Lower lobe of right lung (tissue), 2 donors: ENCODE measurements around the gene SAMD1. TPM values are rescaled to one million over a fixed set of nuclear protein-coding genes. Genes with fewer than 3 reads are reported as not detected.
A peak's percentile ranks its signal among the peaks of the same experiment; 100 is the strongest.

Source experiments
- ATAC-seq, 2 donors: fragments of 200-7000 bp; cut with Tn5 transposase; one replicate each; pipeline ENCODE4 v1.9.1; 2020 to 2022; ENCODE audit warnings: mild to moderate bottlenecking in 2 of 2, moderate library complexity in 2 of 2
- DNase-seq: peaks from one replicate; pipeline ENCODE4 v3.0.0-alpha.2; 2020
- H3K27ac ChIP-seq: fragments of 200-600 bp; one replicate; pipeline ENCODE4 v1.8.0; 2022
- H3K27me3 ChIP-seq: fragments of 200-600 bp; one replicate; pipeline ENCODE4 v1.8.0; 2022; ENCODE audit warnings: low read depth
- H3K36me3 ChIP-seq: fragments of 200-600 bp; one replicate; pipeline ENCODE4 v1.8.0; 2022; ENCODE audit warnings: mild to moderate bottlenecking
- H3K4me1 ChIP-seq: fragments of 200-600 bp; one replicate; pipeline ENCODE4 v1.8.0; 2022
- H3K4me3 ChIP-seq: fragments of 200-600 bp; one replicate; pipeline ENCODE4 v1.8.0; 2022; ENCODE audit warnings: mild to moderate bottlenecking
- H3K9me3 ChIP-seq: fragments of 200-600 bp; one replicate; pipeline ENCODE4 v1.8.0; 2022
- CTCF ChIP-seq: fragments of 200-600 bp; IDR thresholded peaks from one replicate; pipeline ENCODE4 v1.8.0; 2022; ENCODE audit warnings: antibody characterized with exemption, mild to moderate bottlenecking
- intact Hi-C: fragments of 100-400 bp; cut with DNase I; formaldehyde crosslinking; loops from one replicate; pipeline ENCODE4 v1.11.0; 2022
- total RNA-seq: library from RNA; stranded (reverse); fragmentation: NEBNext Ultra II Directional; extraction: Animal tissue kit (Norgen Biotek cat#: 25700); gene quantifications from one replicate; pipeline ENCODE4 v1.2.1, GENCODE V29; 2021
- donor health status: DM: no; HTN: yes; CAD: no; lungs with severe emphysema.

The SAMD1 gene
- total RNA-seq, 1 donor from 2014 or later, result 51.4 TPM

- ATAC-seq, result no peak
- no peaks in the 10 kb centered on the region for H3K27me3 ChIP-seq
- peaks cover 20% of the 10 kb centered on the region for H3K36me3 ChIP-seq
- DNase-seq, result no peak
- H3K4me1 ChIP-seq, result peaks cover 16% of the 10 kb centered on the region
- peaks cover 4% of the 10 kb centered on the region for H3K9me3 ChIP-seq
- peak overlapping the region; percentile 88 for H3K4me3 ChIP-seq
- TF ChIP-seq CTCF, result no peak
- H3K27ac ChIP-seq, result peak overlapping the region; percentile 91
- intact Hi-C loops, result no loop called here
Measured at GRCh38 chr19:14091813-14092462, 1.4 kb upstream of the SAMD1 start.

- peaks cover 13% of the 10 kb centered on the region for H3K36me3 ChIP-seq
- H3K4me1 ChIP-seq, result peaks cover 16% of the 10 kb centered on the region
- ATAC-seq (peak; percentile 92 to 93), DNase-seq (peak; percentile 60)
- H3K27me3 ChIP-seq, result no peaks in the 10 kb centered on the region
- H3K4me3 ChIP-seq, result peak overlapping the region; percentile 88
- intact Hi-C loops, result no loop called here
- peaks cover 4% of the 10 kb centered on the region for H3K9me3 ChIP-seq
- H3K27ac ChIP-seq, result peak overlapping the region; percentile 91
- TF ChIP-seq CTCF, result peak; percentile 15
Measured at GRCh38 chr19:14091081-14091812, 696 bp upstream of the SAMD1 start.

GRCh38 chr19:14089662-14090508 lies 666 bp downstream of the SAMD1 start:
- intact Hi-C loops, result no loop called here
- Histone ChIP-seq H3K27me3 (no peaks in the 10 kb centered on the region), H3K27ac (peak overlapping the region; percentile 65), H3K36me3 (peaks cover 13% of the 10 kb centered on the region), H3K9me3 (peaks cover 4% of the 10 kb centered on the region), H3K4me3 (peak overlapping the region; percentile 88), H3K4me1 (peaks cover 16% of the 10 kb centered on the region)
- ATAC-seq, result peak; percentile 5 to 19
- no peak for TF ChIP-seq CTCF
- peak; percentile 76 for DNase-seq

GRCh38 chr19:14089412-14089661 lies 1.2 kb downstream of the SAMD1 start:
- H3K9me3 ChIP-seq, result peaks cover 4% of the 10 kb centered on the region
- peaks cover 13% of the 10 kb centered on the region for H3K36me3 ChIP-seq
- no peaks in the 10 kb centered on the region for H3K27me3 ChIP-seq
- intact Hi-C loops, result no loop called here
- DNase-seq (no peak), ATAC-seq (no peak)
- peak; percentile 10 for TF ChIP-seq CTCF
- H3K4me1 ChIP-seq, result peaks cover 16% of the 10 kb centered on the region
- H3K27ac ChIP-seq, result no peak overlapping the region
- peak overlapping the region; percentile 88 for H3K4me3 ChIP-seq

GRCh38 chr19:14088634-14089411 lies 1.7 kb downstream of the SAMD1 start:
- Histone ChIP-seq H3K27ac (no peak overlapping the region), H3K27me3 (no peaks in the 10 kb centered on the region), H3K9me3 (peaks cover 4% of the 10 kb centered on the region), H3K36me3 (peaks cover 13% of the 10 kb centered on the region), H3K4me1 (peaks cover 16% of the 10 kb centered on the region), H3K4me3 (peak overlapping the region; percentile 88)
- DNase-seq (no peak), ATAC-seq (no peak)
- intact Hi-C loops, result no loop called here
- no peak for TF ChIP-seq CTCF
